22Rv1 (cell line): ENCODE data around the gene CCDC180.

Source experiments
- CTCF ChIP-seq: fragments of 450-650 bp; IDR thresholded peaks from 2 replicates; pipeline ENCODE4 v1.5.1; 2017; ENCODE audit warnings: mild to moderate bottlenecking
- ZFX ChIP-seq: fragments of 450-650 bp; IDR thresholded peaks from 2 replicates; pipeline ENCODE4 v1.6.1; 2017; ENCODE audit warnings: antibody characterized with exemption, borderline replicate concordance

GRCh38 chr9:97293207-97293721 lies 14.2 kb upstream of the CCDC180 start:
- TF ChIP-seq CTCF: no peak
- TF ChIP-seq ZFX: no peak
